T-helper 2 cell treated with Interferon-gamma antibody and Interleukin-4, amounts not matched to agents 100 ng/mL and 5 ng/mL, for 36 hours (primary cell): ENCODE measurements around the gene SLCO4A1. TPM values are rescaled to one million over a fixed set of nuclear protein-coding genes. Genes with fewer than 3 reads are reported as not detected.

Source experiments
- intact Hi-C: fragments of 100-400 bp; cut with micrococcal nuclease; formaldehyde crosslinking; loops from one replicate; pipeline ENCODE4 v1.15.1; 2023
- total RNA-seq: library from RNA; stranded (reverse); gene quantifications from 2 replicates; pipeline ENCODE4 v1.2.3, GENCODE V29; 2022

SLCO4A1 gene
- total RNA-seq, 1 donor from 2014 or later = 57.2 TPM

DNA sequence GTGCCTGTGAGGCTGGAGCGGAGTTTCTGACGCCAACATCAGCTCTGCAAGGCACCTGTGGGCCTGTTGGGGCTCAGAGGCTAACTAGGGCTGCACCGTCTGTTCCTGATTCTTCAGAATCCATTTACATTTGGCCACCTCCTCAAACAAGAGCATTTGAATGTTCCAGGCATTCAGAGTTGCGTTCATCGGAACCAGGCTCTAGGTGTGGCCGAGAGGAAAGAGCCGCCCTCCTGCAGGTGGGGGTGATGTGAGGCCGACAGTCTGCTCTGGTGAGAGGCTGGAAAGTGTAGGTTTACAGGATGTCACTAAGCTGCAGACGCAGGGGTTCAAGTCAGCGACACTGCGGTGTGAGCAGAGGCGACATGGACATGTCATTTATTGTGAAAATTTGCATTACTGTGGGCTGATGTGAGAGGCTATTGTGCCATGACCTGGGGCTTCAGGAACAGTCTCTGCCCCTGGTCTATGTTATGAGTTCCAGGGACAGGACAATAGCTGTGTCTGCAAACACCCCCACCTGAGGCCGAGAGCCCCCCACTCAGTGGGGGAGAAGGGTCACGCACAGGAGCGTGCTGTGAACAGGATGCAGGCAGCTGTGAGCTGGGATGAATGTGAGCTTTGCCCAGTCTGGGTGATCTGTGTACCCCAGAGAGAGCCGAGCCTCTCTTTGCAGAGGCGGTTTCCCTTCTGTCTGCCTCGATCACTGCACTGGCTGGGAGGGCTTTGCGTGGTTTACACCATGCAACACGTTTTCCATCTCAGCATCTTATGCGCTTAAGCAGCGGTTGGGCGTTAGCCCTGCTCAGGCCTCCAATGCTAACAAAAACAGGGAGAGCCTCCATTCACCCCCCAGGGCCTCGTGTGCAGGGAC is 21.1 kb downstream of the SLCO4A1 start:
- intact Hi-C loops = no loop called here

DNA sequence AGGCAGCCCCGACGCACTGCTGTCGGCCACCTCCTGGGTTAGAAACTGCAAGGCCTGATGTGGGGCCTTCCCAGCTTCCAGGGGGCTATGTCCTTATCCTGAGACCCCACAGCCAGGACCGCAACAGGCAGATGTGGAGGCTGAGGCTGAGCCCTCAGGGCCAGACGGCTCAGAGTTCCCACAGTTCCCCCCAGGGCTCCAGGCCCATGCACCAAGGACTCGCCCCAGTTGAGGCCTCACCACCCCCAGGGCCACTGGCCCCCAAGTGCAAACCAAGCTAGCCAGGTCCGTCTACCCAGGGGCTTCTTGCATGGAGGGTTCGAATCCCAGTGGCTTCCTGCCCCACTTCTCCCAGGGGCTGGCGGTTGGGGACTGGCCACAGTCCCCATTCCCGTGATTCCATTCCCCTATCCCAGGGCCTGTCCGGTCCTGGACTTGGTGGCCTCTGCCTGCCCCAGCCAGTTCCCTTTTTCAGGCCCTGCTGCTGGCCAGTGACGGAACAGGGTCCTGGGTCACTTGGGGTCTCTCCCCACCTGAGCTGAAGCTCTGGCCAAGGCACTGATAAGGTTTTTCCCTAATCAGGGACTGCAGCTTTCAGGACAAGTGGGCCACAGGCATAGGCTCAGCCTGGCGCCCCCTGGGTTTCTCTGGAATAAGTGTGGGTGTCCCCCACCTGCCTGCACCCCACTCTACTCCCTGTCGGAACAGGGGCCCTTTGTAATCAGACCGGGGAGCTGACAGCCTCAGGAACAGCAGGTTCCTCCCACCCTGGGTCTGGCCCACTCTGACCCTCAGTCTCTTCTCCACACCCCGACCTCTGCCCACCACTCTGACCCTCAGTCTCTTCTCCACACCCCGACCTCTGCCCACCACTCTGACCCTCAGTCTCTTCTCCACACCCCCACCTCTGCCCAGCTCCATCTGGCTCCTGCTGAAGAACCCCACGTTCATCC is 22.0 kb downstream of the SLCO4A1 start:
- intact Hi-C loops = no loop called here

DNA sequence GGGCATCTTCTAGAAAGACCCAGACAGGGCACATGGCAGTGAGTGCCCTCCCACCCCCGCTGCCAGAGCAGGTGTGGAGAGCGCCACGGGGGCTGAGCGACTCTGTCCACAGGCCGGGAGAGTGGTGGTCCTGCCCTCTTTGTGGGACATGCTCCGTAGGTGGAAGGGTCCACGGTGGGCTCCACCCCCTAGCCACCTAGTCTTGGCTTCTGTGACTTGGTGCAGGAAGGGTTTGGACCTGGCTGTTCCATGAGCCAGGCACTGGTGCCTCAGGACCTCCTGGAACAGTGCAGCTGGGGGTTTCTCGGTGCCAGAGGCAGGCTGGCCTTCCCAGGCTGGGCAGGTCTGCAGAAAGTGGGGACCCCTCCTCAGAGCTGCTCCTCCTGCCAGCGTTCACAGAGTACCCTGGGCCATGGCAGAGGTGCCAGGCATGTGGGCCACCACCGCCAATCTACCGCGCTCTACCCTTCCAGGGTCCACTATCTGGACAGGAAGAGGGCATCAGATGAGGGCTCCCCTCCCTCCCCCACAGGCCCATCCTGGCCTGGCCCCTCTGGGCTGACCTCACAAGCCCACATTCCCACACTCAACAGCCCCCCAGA is 23.0 kb downstream of the SLCO4A1 start:
- intact Hi-C loops = loop anchor here (5.0 kb wide), 1 partner anchor 142 kb away; no protein-coding TSS in a partner anchor

DNA sequence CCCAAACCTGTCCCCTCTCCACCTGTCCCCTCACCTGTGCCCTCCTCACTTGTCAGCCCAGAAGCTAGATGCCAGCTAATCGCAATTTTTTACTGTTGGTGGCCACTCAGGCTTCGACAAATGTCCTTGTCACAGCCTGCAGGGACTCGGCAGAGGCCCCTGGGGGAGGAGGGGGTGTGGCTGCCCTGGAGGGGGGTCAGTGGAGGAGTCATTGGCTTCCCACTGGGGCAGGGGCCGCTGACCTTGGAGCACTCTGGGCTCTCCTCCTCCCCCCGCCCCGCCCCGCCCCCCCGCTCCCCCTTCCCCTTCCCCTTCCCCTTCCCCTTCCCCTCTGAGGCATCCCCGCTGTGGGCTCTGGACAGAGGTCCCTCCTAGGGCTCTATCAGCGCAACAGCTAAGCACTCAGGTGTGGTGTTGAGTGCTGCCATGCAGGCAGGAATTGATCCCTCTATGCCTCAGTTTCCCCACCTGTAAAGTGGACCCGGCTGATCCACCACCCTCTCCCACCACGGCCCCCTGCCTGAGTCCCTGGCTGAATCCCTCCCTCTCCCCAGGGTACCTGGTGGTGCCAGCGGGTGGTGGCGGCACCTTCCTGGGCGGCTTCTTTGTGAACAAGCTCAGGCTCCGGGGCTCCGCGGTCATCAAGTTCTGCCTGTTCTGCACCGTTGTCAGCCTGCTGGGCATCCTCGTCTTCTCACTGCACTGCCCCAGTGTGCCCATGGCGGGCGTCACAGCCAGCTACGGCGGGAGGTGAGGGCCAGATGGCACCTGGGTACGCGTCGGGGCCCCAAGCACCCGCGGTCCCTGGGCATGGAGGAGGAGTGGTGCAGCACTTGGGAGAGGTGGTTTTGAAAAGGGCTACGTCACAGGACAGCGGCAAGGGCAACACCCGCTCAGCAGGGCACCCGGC is 23.8 kb downstream of the SLCO4A1 start:
- intact Hi-C loops = loop anchor here (5.0 kb wide), 1 partner anchor 141 kb away; no protein-coding TSS in a partner anchor

DNA sequence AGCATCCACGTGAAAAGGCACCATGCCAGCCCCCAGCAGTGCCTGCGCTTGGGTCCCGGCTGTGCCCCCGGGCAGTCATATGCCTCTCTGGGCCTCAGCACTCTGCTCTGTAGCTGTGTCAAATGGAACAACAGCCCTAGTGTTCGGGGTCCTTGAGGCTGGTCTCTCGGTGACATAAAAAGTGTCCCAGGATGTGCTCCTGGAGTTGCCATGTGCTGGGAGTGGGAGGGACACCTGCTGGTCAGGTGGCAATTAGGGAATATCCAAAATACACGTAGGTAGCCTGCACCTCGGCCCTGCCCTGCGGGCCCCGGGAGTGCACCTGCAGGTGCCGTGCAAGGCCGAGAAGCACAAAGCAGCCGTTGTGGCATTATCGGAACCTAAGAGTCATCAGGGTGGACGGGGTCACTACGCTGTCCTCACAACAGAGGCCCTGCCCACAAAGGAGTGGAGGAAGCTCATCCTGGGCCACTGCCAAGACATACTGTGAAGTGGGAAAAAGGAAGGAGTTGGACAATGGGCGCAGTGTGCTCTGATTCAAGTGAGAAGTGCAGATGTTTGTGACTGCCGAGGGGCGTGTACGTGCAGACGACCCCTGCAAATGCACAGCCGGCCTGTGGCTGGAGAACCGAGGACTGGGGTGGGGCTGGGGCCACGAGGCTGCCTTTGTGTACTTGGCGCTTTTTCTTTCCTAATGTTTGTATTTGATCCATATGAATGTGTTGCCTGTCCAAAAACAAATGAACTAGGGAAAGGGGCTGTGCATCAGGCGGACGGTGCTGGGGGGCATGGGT is 24.6 kb downstream of the SLCO4A1 start:
- intact Hi-C loops = loop anchor here (5.0 kb wide), 1 partner anchor 140 kb away; no protein-coding TSS in a partner anchor

DNA sequence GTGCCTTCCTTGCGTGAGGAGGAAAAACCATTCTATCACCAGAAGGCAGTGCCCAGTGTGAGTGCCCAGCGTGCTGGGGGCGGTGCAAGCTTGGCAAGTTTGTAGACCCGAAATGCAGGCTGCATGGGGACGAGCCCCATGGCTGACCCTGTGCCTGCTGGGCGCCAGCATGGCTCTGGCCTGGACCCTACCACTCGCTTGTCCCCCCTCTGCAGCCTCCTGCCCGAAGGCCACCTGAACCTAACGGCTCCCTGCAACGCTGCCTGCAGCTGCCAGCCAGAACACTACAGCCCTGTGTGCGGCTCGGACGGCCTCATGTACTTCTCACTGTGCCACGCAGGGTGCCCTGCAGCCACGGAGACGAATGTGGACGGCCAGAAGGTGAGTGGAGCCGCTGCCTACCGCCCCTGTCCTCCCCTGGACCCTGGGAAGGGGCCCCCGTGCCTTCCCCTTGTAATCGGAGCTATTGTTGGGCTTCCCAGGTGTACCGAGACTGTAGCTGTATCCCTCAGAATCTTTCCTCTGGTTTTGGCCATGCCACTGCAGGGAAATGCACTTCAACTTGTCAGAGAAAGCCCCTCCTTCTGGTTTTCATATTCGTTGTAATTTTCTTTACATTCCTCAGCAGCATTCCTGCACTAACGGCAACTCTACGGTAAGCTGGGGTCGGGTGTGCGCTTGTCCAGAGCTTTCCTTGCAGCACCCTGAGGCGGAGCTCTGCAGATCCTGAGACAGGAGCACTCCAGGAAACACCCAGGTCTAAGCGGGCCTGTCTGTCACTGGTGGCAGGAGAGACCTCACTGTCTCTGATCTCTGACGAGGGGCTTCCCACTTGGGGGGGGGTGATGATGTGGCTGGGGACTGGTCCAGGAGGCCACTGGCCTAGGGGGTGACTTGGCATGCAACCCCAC is 25.5 kb downstream of the SLCO4A1 start:
- intact Hi-C loops = loop anchor here (1.0 to 5.0 kb wide), 2 partner anchors 124 to 140 kb away; no protein-coding TSS in a partner anchor

DNA sequence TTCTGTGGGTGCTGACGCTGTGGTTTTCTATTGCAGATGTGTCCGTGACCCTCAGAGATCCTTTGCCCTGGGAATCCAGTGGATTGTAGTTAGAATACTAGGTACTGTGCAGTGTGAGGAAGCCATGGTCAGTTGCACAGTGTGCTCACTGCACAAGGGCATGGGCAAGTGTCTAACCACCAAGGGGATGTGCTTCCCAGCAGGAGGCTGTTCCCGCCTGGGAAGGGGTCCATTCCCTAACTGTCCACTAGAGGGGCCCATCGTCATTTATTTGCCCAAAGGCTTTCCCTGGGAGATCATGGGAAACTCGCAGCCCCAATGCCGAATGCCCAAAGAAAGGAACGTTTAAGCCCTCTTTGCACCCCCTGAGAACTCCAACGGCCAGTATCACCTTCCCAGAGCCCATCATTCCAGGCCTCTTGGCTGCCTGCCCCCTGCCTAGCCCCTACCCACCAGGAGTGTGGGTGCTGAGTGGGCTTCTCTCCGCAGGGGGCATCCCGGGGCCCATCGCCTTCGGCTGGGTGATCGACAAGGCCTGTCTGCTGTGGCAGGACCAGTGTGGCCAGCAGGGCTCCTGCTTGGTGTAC is 26.2 kb downstream of the SLCO4A1 start:
- intact Hi-C loops = loop anchor here (1.0 to 5.0 kb wide), 2 partner anchors 123 to 139 kb away; no protein-coding TSS in a partner anchor

DNA sequence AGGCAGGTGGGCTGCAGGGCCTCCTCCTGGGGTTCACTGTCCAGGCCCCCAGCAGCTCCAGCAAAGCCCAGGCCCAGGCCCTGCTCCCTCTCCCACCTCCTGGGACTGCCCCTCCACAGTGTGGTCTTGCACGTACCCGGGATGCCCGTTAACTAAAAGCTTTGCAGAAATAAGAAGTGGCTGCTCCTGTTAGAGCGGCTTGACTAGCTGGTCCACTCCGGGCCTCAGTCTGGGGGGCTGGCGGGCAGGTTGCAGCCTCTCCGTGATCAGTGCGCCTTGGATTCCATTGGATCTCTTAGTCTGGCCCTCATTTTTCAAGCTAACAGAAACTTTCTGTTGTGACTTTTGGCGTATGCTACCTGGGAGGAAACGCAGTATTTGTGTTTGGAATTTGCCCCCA is 26.9 kb downstream of the SLCO4A1 start:
- intact Hi-C loops = loop anchor here (5.0 kb wide), 1 partner anchor 138 kb away; no protein-coding TSS in a partner anchor

DNA sequence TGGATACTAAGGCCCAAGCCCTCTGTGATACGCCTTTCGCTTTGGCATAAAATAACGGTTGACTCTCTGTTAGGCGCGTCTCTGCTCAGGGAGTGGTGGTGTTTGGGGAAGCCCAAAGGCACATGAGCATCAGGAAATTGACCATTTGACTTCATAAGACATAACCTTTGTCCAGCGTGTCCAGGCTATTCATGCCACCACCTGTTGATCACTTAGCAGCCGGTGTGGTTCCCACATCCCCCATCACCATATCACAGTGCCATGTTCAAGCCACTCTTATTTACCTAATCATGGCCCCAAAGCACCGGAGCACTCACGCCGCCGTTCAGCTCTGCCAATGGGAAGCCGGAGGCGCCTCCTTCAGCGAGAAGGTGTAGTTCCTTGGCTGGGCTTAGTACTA is 27.9 kb downstream of the SLCO4A1 start:
- intact Hi-C loops = no loop called here

DNA sequence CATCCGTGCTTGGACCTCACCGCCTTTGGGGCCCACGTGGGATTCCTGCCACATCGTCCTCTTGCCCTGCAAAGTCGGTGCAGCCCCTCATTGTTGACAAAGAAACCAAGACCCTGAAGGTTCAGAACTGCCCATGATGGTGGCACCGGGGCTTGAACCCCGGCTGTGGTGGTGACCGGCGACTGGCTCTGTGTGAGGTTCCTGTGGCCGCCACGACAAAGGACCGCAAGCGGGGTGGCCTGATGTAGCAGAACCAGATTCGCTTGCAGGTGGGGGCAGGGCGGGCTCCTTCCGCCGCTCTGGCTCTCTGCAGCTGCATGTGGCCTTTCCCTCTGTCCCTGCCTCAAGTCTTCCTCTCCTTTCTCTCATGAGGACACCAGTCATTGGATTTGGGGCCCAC is 28.7 kb downstream of the SLCO4A1 start:
- intact Hi-C loops = no loop called here

DNA sequence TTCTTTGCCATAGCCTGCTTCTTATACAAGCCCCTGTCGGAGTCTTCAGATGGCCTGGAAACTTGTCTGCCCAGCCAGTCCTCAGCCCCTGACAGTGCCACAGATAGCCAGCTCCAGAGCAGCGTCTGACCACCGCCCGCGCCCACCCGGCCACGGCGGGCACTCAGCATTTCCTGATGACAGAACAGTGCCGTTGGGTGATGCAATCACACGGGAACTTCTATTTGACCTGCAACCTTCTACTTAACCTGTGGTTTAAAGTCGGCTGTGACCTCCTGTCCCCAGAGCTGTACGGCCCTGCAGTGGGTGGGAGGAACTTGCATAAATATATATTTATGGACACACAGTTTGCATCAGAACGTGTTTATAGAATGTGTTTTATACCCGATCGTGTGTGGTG is 29.5 kb downstream of the SLCO4A1 start:
- intact Hi-C loops = no loop called here

DNA sequence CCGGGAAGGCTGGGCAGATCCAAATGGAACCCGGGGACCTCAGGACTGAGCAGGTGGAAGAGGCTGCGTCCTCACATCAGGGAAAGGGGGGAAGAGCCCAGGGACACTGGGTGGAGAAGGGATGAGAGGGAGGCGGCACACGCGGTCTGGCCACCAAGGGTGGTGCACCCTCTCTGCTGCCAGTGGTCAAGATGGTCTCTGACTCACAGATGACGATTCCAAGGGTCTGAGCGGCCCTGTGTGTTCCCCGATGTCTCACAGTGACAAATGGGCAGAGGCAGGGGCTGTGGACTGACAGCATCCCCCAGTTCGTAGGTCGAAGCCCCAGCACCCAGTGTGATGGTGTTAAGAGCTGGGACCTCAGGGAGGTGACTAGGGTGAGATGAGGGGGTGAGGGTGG is 32.1 kb downstream of the SLCO4A1 start:
- intact Hi-C loops = no loop called here

DNA sequence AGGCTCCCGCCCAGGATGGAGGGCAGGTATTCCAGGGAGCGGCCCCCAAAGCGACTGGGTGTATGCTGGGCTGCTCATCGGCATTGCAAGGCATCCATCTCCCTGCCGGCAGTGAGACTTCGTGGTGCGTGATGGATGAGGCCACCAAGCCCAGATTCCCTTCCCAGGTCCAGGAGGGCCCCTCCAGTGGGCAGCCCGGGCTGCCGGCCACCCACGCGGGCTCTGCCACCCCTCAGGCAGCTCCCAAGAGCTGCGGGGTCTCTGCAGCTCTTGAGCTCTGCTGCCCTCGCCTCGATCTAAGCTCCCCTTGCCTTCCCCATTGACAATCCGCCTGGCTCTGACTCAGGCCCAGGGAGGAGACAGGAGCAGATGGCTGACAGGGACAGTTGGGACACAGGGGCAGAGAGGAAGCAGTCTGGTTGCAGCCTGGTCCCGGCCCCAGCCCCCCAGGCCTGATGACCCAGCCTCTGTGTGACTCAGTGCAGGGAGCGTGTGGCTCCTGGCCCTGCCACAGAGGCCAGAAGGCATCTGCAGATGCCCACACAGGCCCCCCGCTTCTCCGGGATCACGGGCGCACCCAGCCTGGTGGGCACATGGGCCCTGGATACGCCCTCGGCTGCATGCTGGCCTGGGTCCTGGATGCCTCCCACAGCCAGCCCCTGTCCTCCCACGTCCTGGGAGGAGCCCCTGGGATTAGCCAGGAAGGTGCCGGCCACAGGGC is 33.0 kb downstream of the SLCO4A1 start:
- intact Hi-C loops = no loop called here

DNA sequence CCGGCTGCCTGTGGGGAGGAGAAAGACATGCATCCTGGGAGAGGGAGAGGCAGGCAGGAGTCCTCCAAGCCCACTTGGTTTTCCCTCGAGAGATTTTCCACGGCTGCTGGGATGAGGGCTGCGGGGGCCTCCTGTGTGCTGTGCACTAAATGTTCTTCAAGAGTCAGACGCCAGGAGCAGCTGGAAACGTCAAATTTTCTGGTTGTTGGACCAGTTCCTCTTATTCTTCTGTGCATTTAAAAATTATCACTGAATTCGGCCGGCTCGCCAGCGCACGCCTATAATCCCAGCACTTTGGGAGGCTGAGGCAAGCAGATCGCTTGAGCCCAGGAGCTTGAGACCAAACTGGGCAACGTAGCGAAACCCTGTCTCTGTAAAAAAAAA is 33.6 kb downstream of the SLCO4A1 start:
- intact Hi-C loops = no loop called here

DNA sequence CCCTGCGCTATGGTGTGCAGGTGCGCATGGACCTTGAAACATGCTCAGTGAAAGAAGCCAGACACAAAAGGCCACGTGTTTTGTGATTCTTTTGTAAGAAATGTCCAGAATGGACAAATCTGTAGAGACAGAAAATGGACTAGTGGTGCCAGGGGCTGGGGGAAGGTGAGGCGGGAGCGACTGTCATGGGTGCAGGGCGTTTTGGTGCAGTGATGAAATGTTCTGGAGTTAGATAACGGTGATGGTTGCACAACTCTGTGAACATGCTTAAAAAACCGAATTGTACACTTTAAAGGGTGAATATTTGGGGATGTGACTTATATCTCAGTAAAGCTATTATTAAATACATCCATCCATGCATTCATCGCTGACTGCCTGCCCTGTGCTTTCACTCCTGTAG is 34.7 kb downstream of the SLCO4A1 start:
- intact Hi-C loops = no loop called here

DNA sequence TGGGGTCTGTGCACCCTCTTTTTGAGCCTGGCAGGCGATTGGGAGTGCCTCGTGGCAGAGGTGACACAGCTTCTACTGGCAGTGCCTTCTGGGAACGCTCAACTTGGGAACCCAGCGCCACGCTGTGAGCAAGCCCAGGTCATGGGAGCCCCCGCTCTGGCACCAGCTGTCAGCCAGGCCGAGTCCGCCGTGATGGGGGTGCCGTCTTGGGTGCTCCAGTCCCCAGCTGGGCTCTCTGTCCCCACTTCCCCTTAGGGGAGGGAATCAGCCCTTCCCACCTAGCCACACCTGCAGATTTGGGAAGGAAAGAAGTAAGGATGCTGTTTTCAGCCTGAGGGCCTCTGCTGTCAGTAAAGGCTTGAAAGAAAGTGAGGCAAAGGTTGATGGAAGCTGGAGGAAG is 35.4 kb downstream of the SLCO4A1 start:
- intact Hi-C loops = no loop called here

DNA sequence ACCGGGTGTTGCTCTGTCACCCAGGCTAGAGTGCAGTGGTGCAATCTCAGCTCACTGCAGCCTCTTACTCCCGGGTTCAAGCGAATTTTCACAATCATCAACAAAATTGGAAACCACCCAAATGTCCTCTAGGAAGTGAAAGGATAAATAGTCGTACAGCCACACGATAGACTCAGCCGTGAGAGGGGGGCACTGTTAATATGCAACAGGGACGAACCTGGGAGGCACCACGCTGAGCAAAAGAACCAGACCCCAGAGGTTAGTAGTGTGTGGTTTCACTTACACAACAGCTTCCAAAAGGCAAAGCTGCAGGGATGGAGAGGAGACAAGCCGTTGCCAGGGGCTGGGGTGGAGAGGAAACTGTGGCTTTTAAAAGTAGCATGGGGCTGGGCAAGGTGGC is 36.2 kb downstream of the SLCO4A1 start:
- intact Hi-C loops = no loop called here
